ENCODE results near the gene PRSS38. TPM values are rescaled to one million over a fixed set of nuclear protein-coding genes. Genes with fewer than 3 reads are reported as not detected.

The PRSS38 gene
- total and polyA plus RNA-seq, 2 experiments from 2014 or later = not detected

DNA sequence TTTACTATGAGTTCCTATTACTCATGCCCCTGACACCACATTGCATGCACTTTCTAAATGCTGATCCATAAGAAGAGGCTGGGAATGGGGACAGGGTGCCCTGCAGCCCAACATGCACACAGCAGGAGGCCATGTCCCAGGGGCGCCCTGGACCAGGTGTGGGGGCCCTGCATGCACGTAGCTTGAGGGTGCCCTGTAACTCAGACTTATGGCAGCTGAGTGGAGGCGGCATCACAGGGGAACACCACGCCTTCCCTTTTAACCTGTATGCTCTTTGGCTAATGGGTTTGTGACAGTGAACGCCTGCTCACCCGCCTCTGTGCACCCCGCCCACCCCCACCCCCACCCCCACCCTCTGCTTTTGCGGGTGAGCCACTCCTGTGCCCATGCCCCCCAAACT is 44.1 kb upstream of the PRSS38 start:
- no peak for TF ChIP-seq ZNF331 (CRISPR knock-in tag; IDR thresholded peaks at IDR 0.05; ENCODE audit: low read depth)
- no peak for TF ChIP-seq POLR2AphosphoS5 (IDR thresholded peaks at IDR 0.05; ENCODE audit: low read depth)
- TF ChIP-seq STAT1 (IDR thresholded peaks at IDR 0.05; ENCODE audit: unreplicated experiment) = no peak
- no peak for TF ChIP-seq ETS1 (IDR thresholded peaks at IDR 0.05)
- no peak for TF ChIP-seq JUNB (IDR thresholded peaks at IDR 0.05; ENCODE audit: unreplicated experiment)
- no peak for TF ChIP-seq NANOG (IDR thresholded peaks at IDR 0.05; ENCODE audit: borderline replicate concordance)
- TF ChIP-seq REST (IDR thresholded peaks at IDR 0.05; ENCODE audit: unreplicated experiment) = no peak
- no peak for TF ChIP-seq EZH2phosphoT487 (IDR thresholded peaks at IDR 0.05; ENCODE audit: unreplicated experiment)
- TF ChIP-seq CREB1 (CRISPR knock-in tag; IDR thresholded peaks at IDR 0.05; ENCODE audit: low read depth) = no peak
- TF ChIP-seq, protein P1, sequence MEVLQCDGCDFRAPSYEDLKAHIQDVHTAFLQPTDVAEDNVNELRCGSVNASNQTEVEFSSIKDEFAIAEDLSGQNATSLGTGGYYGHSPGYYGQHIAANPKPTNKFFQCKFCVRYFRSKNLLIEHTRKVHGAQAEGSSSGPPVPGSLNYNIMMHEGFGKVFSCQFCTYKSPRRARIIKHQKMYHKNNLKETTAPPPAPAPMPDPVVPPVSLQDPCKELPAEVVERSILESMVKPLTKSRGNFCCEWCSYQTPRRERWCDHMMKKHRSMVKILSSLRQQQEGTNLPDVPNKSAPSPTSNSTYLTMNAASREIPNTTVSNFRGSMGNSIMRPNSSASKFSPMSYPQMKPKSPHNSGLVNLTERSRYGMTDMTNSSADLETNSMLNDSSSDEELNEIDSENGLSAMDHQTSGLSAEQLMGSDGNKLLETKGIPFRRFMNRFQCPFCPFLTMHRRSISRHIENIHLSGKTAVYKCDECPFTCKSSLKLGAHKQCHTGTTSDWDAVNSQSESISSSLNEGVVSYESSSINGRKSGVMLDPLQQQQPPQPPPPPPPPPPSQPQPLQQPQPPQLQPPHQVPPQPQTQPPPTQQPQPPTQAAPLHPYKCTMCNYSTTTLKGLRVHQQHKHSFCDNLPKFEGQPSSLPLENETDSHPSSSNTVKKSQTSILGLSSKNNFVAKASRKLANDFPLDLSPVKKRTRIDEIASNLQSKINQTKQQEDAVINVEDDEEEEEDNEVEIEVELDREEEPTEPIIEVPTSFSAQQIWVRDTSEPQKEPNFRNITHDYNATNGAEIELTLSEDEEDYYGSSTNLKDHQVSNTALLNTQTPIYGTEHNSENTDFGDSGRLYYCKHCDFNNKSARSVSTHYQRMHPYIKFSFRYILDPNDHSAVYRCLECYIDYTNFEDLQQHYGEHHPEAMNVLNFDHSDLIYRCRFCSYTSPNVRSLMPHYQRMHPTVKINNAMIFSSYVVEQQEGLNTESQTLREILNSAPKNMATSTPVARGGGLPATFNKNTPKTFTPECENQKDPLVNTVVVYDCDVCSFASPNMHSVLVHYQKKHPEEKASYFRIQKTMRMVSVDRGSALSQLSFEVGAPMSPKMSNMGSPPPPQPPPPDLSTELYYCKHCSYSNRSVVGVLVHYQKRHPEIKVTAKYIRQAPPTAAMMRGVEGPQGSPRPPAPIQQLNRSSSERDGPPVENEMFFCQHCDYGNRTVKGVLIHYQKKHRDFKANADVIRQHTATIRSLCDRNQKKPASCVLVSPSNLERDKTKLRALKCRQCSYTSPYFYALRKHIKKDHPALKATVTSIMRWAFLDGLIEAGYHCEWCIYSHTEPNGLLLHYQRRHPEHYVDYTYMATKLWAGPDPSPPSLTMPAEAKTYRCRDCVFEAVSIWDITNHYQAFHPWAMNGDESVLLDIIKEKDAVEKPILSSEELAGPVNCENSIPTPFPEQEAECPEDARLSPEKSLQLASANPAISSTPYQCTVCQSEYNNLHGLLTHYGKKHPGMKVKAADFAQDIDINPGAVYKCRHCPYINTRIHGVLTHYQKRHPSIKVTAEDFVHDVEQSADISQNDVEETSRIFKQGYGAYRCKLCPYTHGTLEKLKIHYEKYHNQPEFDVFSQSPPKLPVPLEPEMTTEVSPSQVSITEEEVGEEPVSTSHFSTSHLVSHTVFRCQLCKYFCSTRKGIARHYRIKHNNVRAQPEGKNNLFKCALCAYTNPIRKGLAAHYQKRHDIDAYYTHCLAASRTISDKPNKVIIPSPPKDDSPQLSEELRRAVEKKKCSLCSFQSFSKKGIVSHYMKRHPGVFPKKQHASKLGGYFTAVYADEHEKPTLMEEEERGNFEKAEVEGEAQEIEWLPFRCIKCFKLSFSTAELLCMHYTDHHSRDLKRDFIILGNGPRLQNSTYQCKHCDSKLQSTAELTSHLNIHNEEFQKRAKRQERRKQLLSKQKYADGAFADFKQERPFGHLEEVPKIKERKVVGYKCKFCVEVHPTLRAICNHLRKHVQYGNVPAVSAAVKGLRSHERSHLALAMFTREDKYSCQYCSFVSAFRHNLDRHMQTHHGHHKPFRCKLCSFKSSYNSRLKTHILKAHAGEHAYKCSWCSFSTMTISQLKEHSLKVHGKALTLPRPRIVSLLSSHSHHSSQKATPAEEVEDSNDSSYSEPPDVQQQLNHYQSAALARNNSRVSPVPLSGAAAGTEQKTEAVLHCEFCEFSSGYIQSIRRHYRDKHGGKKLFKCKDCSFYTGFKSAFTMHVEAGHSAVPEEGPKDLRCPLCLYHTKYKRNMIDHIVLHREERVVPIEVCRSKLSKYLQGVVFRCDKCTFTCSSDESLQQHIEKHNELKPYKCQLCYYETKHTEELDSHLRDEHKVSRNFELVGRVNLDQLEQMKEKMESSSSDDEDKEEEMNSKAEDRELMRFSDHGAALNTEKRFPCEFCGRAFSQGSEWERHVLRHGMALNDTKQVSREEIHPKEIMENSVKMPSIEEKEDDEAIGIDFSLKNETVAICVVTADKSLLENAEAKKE (CRISPR knock-in tag; IDR thresholded peaks at IDR 0.05) = no peak
- TF ChIP-seq ZNF114 (CRISPR knock-in tag; IDR thresholded peaks at IDR 0.05) = no peak
- TF ChIP-seq EZH2 (IDR thresholded peaks at IDR 0.05; ENCODE audit: low read depth, unreplicated experiment) = no peak
- no peak for ATAC-seq
- Histone ChIP-seq H4K20me1 (replicated peaks; ENCODE audit: insufficient read depth) (peaks cover 6% of the 10 kb centered on the region; the same call in 1 of the 2 replicates), H3K4me3 (no peak overlapping the region), H2AFZ (no peak overlapping the region), H3K27me3 (ENCODE audit: insufficient read depth) (no peaks in the 10 kb centered on the region), H3K4me1 (ENCODE audit: insufficient read depth) (no peaks in the 10 kb centered on the region), H3F3A (replicated peaks; ENCODE audit: low read depth) (no peaks in the 10 kb centered on the region), H3K79me2 (replicated peaks; ENCODE audit: insufficient read depth) (no peaks in the 10 kb centered on the region), H3K9me2 (ENCODE audit: insufficient read depth) (no peaks in the 10 kb centered on the region), H3K27ac (ENCODE audit: low read depth) (no peak overlapping the region), H3K4me2 (no peak overlapping the region), H3K36me3 (ENCODE audit: insufficient read depth) (no peaks in the 10 kb centered on the region)
- Mint-ChIP-seq H3K4me1 (no peaks in the 10 kb centered on the region), H3K9me3 (no peaks in the 10 kb centered on the region), H3K4me3 (no peak overlapping the region), H3K27ac (no peak overlapping the region), H3K27me3 (ENCODE audit: insufficient read depth, low read depth, poor library complexity) (peaks cover 6% of the 10 kb centered on the region), H3K36me3 (ENCODE audit: low read depth) (peaks cover 22% of the 10 kb centered on the region)
- no peak for DNase-seq (ENCODE audit: low spot score)
